Fibroblast of mammary gland (primary cell): ENCODE results near the gene PNPLA2.

Experiments used
- DNase-seq: peaks from one replicate; pipeline ENCODE4 v3.0.0-alpha.2; 2010; ENCODE audit warnings: low read depth
- H3K4me3 ChIP-seq: 2 replicates; pipeline ENCODE4 v1.5.1; 2011; ENCODE audit warnings: low read depth, mild to moderate bottlenecking, low read length, moderate library complexity; ENCODE audit not compliant: control insufficient read depth
- CTCF ChIP-seq: conservative IDR thresholded peaks from 2 replicates; pipeline ENCODE4 v1.5.1; 2011; ENCODE audit warnings: low read depth, low read length, inconsistent platforms; ENCODE audit not compliant: control insufficient read depth, insufficient read depth

Gene PNPLA2

GRCh38 chr11:829176-829846 lies 10.6 kb downstream of the PNPLA2 start:
- DNase-seq, result no peak
- H3K4me3 ChIP-seq, result no peak overlapping the region
- TF ChIP-seq CTCF, result no peak

- H3K4me3 ChIP-seq, result peak overlapping the region; percentile 16
- no peak for DNase-seq
- TF ChIP-seq CTCF, result no peak
These were observed 11.2 kb downstream of the PNPLA2 start for GRCh38 chr11:829847-830294.

GRCh38 chr11:830295-831117 lies 11.8 kb downstream of the PNPLA2 start:
- DNase-seq, result no peak
- H3K4me3 ChIP-seq, result peak overlapping the region; percentile 10
- no peak for TF ChIP-seq CTCF

- DNase-seq, result no peak
- no peak for TF ChIP-seq CTCF
- H3K4me3 ChIP-seq, result no peak overlapping the region
These were observed 12.6 kb downstream of the PNPLA2 start for GRCh38 chr11:831118-831864.

GRCh38 chr11:831961-832528 lies 13.3 kb downstream of the PNPLA2 start:
- H3K4me3 ChIP-seq, result peak overlapping the region; percentile 37
- DNase-seq, result no peak

More at GRCh38 chr11:831961-832528, 13.3 kb downstream of the PNPLA2 start:
- no peak for TF ChIP-seq CTCF
